ENCODE results near the gene MIA2. TPM values are rescaled to one million over a fixed set of nuclear protein-coding genes. Genes with fewer than 3 reads are reported as not detected.

Gene MIA2
- total and polyA plus RNA-seq, 4 donors, result 39.2 to 106 (median 56.4) TPM

DNA sequence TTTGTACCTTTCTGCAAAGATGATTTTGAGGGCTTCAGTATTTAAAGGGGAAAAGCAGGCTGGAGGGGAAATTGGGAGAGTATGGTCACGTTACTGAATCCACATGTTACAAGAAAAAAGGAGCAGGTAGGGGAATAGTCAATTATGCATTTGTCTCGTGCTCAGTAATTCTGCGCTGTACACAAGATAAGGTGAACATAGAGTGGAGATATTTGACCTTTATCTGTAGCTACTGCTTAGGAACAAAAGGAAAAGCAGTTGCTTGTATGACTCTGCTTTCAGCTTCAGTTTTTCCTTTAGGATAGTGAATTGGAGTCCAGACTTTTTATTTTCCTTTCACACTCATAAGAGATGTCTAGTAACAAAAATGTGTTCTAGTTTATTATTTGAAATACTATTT lies 148.7 kb downstream of the MIA2 start:
- WGBS, result 97% methylated on average over 3 of the region's 3 CpGs
- H3K4me1 ChIP-seq (ENCODE audit: control insufficient read depth in 4 of 4, insufficient read depth in 4 of 4, low read length in 3 of 4), result no peaks in the 10 kb centered on the region
- H3K4me3 ChIP-seq (ENCODE audit: low read depth in 1 of 3, low read length in 3 of 3), result no peak overlapping the region
- no peak for DNase-seq (ENCODE audit: low spot score)
- no peak overlapping the region for H3K9ac ChIP-seq (ENCODE audit: low read depth in 1 of 2, low read length in 2 of 2)
- H3K27me3 ChIP-seq (ENCODE audit: control insufficient read depth in 4 of 4, insufficient read depth in 4 of 4, low read length in 3 of 4), result no peaks in the 10 kb centered on the region
- no peaks in the 10 kb centered on the region for H3K9me3 ChIP-seq (ENCODE audit: control insufficient read depth in 4 of 4, low read length in 3 of 4)
- H3K36me3 ChIP-seq (ENCODE audit: control insufficient read depth in 4 of 4, insufficient read depth in 3 of 4, low read depth in 1 of 4, low read length in 3 of 4), result peaks cover 0 to 3% (median 2%) of the 10 kb centered on the region in 4 donors
- TF ChIP-seq EGR1 (IDR thresholded peaks at IDR 0.05; ENCODE audit: low read depth in 2 of 2) (no peak), FOXA2 (IDR thresholded peaks at IDR 0.05) (no peak)
- H3K27ac ChIP-seq (ENCODE audit: low read depth in 1 of 2, low read length in 2 of 2), result no peak overlapping the region

DNA sequence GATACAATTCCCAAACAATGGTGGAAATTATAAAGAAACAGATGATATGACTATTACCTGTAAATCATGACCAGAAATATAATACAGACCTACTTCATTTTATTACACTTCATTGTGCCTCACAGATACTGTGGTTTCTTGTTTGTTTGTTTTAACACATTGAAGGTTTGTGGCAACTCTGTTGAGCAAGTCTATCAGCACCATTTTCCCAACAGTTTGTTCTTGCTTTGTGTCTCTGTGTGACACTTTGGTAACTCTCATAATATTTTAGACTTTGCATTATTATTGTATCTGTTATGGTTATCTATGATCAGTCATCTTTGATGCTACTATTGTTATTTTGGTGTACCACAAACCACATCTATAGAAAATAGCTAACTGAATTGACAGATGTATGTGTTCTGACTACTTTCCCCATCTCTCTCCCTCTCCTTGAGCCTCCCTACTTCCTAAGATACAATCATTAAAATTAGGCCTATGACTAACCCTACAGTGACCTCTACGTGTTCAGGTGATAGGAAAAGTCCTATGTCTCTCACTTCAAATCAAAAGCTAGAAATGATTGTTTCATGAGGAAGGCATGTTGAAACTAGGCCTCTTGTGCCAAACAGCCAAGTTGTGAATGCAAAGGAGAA lies 149.4 kb downstream of the MIA2 start:
- Histone ChIP-seq H3K9ac (ENCODE audit: low read depth in 1 of 2, low read length in 2 of 2) (no peak overlapping the region), H3K27ac (ENCODE audit: low read depth in 1 of 2, low read length in 2 of 2) (no peak overlapping the region), H3K4me1 (ENCODE audit: control insufficient read depth in 4 of 4, insufficient read depth in 4 of 4, low read length in 3 of 4) (no peaks in the 10 kb centered on the region), H3K27me3 (ENCODE audit: control insufficient read depth in 4 of 4, insufficient read depth in 4 of 4, low read length in 3 of 4) (no peaks in the 10 kb centered on the region), H3K4me3 (ENCODE audit: low read depth in 1 of 3, low read length in 3 of 3) (no peak overlapping the region), H3K36me3 (ENCODE audit: control insufficient read depth in 4 of 4, insufficient read depth in 3 of 4, low read depth in 1 of 4, low read length in 3 of 4) (peaks cover 0 to 3% (median 2%) of the 10 kb centered on the region in 4 donors), H3K9me3 (ENCODE audit: control insufficient read depth in 4 of 4, low read length in 3 of 4) (no peaks in the 10 kb centered on the region)
- 89% methylated on average over 1 of the region's 1 CpG for WGBS
- DNase-seq (ENCODE audit: low spot score), result no peak
- TF ChIP-seq, protein P1, sequence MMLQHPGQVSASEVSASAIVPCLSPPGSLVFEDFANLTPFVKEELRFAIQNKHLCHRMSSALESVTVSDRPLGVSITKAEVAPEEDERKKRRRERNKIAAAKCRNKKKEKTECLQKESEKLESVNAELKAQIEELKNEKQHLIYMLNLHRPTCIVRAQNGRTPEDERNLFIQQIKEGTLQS (IDR thresholded peaks at IDR 0.05), result no peak
- no peak for TF ChIP-seq RXRA (IDR thresholded peaks at IDR 0.05)
- no peak for TF ChIP-seq GABPA (IDR thresholded peaks at IDR 0.05 in 1 of 2, conservative IDR thresholded peaks at IDR 0.05 in 1 of 2)
- no peak for TF ChIP-seq TAF1 (conservative IDR thresholded peaks at IDR 0.05)
- TF ChIP-seq HNF4A (conservative IDR thresholded peaks at IDR 0.05), result no peak
- no peak for TF ChIP-seq FOXA1 (IDR thresholded peaks at IDR 0.05)
- TF ChIP-seq EGR1 (IDR thresholded peaks at IDR 0.05; ENCODE audit: low read depth in 2 of 2), result no peak
- TF ChIP-seq, protein P2, sequence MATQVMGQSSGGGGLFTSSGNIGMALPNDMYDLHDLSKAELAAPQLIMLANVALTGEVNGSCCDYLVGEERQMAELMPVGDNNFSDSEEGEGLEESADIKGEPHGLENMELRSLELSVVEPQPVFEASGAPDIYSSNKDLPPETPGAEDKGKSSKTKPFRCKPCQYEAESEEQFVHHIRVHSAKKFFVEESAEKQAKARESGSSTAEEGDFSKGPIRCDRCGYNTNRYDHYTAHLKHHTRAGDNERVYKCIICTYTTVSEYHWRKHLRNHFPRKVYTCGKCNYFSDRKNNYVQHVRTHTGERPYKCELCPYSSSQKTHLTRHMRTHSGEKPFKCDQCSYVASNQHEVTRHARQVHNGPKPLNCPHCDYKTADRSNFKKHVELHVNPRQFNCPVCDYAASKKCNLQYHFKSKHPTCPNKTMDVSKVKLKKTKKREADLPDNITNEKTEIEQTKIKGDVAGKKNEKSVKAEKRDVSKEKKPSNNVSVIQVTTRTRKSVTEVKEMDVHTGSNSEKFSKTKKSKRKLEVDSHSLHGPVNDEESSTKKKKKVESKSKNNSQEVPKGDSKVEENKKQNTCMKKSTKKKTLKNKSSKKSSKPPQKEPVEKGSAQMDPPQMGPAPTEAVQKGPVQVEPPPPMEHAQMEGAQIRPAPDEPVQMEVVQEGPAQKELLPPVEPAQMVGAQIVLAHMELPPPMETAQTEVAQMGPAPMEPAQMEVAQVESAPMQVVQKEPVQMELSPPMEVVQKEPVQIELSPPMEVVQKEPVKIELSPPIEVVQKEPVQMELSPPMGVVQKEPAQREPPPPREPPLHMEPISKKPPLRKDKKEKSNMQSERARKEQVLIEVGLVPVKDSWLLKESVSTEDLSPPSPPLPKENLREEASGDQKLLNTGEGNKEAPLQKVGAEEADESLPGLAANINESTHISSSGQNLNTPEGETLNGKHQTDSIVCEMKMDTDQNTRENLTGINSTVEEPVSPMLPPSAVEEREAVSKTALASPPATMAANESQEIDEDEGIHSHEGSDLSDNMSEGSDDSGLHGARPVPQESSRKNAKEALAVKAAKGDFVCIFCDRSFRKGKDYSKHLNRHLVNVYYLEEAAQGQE (IDR thresholded peaks at IDR 0.05), result no peak

DNA sequence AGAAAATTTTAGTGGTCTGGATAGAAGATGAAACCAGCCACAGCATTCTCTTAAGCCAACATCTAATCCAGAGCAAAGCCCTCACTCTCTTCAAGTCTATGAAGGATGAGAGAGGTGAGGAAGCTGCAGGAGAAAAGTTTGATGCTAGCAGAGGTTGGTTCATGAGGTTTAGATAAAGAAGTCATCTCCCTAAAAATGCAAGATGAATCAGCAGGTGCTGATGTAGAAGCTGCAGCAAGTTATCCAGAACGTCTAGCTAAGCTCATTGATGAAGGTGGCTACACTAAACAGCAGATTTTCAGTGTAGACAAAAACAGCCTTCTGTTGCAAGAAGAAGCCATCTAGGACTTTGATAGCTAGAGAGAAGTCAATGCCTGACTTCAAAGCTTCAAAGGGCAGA lies 150.0 kb downstream of the MIA2 start:
- TF ChIP-seq, protein P3, sequence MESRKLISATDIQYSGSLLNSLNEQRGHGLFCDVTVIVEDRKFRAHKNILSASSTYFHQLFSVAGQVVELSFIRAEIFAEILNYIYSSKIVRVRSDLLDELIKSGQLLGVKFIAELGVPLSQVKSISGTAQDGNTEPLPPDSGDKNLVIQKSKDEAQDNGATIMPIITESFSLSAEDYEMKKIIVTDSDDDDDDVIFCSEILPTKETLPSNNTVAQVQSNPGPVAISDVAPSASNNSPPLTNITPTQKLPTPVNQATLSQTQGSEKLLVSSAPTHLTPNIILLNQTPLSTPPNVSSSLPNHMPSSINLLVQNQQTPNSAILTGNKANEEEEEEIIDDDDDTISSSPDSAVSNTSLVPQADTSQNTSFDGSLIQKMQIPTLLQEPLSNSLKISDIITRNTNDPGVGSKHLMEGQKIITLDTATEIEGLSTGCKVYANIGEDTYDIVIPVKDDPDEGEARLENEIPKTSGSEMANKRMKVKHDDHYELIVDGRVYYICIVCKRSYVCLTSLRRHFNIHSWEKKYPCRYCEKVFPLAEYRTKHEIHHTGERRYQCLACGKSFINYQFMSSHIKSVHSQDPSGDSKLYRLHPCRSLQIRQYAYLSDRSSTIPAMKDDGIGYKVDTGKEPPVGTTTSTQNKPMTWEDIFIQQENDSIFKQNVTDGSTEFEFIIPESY (IDR thresholded peaks at IDR 0.05), result no peak
- no peak for TF ChIP-seq FOXA2 (IDR thresholded peaks at IDR 0.05)
- TF ChIP-seq, protein P4, sequence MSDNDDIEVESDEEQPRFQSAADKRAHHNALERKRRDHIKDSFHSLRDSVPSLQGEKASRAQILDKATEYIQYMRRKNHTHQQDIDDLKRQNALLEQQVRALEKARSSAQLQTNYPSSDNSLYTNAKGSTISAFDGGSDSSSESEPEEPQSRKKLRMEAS (IDR thresholded peaks at IDR 0.05), result no peak
- TF ChIP-seq GABPA (IDR thresholded peaks at IDR 0.05 in 1 of 2, conservative IDR thresholded peaks at IDR 0.05 in 1 of 2), result no peak
- TF ChIP-seq TAF1 (conservative IDR thresholded peaks at IDR 0.05), result no peak
- TF ChIP-seq, protein P1 (IDR thresholded peaks at IDR 0.05), result no peak
- no peak for TF ChIP-seq JUND (IDR thresholded peaks at IDR 0.05)
- Histone ChIP-seq H3K9ac (ENCODE audit: low read depth in 1 of 2, low read length in 2 of 2) (no peak overlapping the region), H3K4me1 (ENCODE audit: control insufficient read depth in 4 of 4, insufficient read depth in 4 of 4, low read length in 3 of 4) (no peaks in the 10 kb centered on the region), H3K27ac (ENCODE audit: low read depth in 1 of 2, low read length in 2 of 2) (no peak overlapping the region), H3K4me3 (ENCODE audit: low read depth in 1 of 3, low read length in 3 of 3) (no peak overlapping the region), H3K9me3 (ENCODE audit: control insufficient read depth in 4 of 4, low read length in 3 of 4) (no peaks in the 10 kb centered on the region), H3K27me3 (ENCODE audit: control insufficient read depth in 4 of 4, insufficient read depth in 4 of 4, low read length in 3 of 4) (no peaks in the 10 kb centered on the region), H3K36me3 (ENCODE audit: control insufficient read depth in 4 of 4, insufficient read depth in 3 of 4, low read depth in 1 of 4, low read length in 3 of 4) (peaks cover 0 to 3% (median 2%) of the 10 kb centered on the region in 4 donors)
- 83% methylated on average over 1 of the region's 1 CpG for WGBS
- no peak for DNase-seq (ENCODE audit: low spot score)

Data from liver (tissue), 9 donors.